SK-N-SH treated with all-trans-retinoic acid at 6 μM for 48 hours (cell line): ENCODE measurements around the gene USH2A.

Experiments used
- ARNTL ChIP-seq: fragments of 450-650 bp; formaldehyde crosslinking; IDR thresholded peaks from 2 replicates; pipeline ENCODE4 v1.5.0; 2020; ENCODE audit warnings: low read depth, mild to moderate bottlenecking, moderate library complexity, borderline replicate concordance
- BACH2 ChIP-seq: fragments of 250-450 bp; sonication (Bioruptor Pico); IDR thresholded peaks from 2 replicates; pipeline ENCODE4 v1.9.0; 2021; ENCODE audit warnings: mild to moderate bottlenecking, borderline replicate concordance
- CREB5 ChIP-seq: fragments of 250-450 bp; sonication (Bioruptor Pico); IDR thresholded peaks from 2 replicates; pipeline ENCODE4 v1.5.1; 2020; ENCODE audit warnings: low read depth, mild to moderate bottlenecking, moderate library complexity
- CSDC2 ChIP-seq: fragments of 250-450 bp; sonication (Bioruptor Pico); IDR thresholded peaks from 2 replicates; pipeline ENCODE4 v1.5.0; 2020; ENCODE audit warnings: mild to moderate bottlenecking, moderate library complexity
- CSRNP3 ChIP-seq: fragments of 250-450 bp; sonication (Bioruptor Pico); IDR thresholded peaks from 2 replicates; pipeline ENCODE4 v1.5.1; 2021; ENCODE audit warnings: mild to moderate bottlenecking, moderate library complexity
- ISL1 ChIP-seq: fragments of 250-450 bp; sonication (Bioruptor Pico); IDR thresholded peaks from 2 replicates; pipeline ENCODE4 v2.1.2; 2022; ENCODE audit warnings: mild to moderate bottlenecking, moderate library complexity
- PATZ1 ChIP-seq: fragments of 250-450 bp; sonication (Bioruptor Pico); IDR thresholded peaks from 2 replicates; pipeline ENCODE4 v1.8.0; 2020; ENCODE audit warnings: mild to moderate bottlenecking, moderate library complexity, borderline replicate concordance
- RARB ChIP-seq: fragments of 250-450 bp; sonication (Bioruptor Pico); IDR thresholded peaks from 2 replicates; pipeline ENCODE4 v1.8.0; 2021; ENCODE audit warnings: mild to moderate bottlenecking, moderate library complexity
- TCF4 ChIP-seq: fragments of 250-450 bp; sonication (Bioruptor Pico); IDR thresholded peaks from 2 replicates; pipeline ENCODE4 v1.8.0; 2021; ENCODE audit warnings: mild to moderate bottlenecking, moderate library complexity, borderline replicate concordance
- ZFP3 ChIP-seq: fragments of 250-450 bp; sonication (Bioruptor Pico); IDR thresholded peaks from 2 replicates; pipeline ENCODE4 v1.5.0; 2020; ENCODE audit warnings: mild to moderate bottlenecking, moderate library complexity

GRCh38 chr1:216258856-216259255, 164.4 kb downstream of the USH2A start:
- TF ChIP-seq CSDC2, result no peak
- no peak for TF ChIP-seq RARB
- TF ChIP-seq CSRNP3 (CRISPR knock-in tag), result no peak
- TF ChIP-seq ISL1 (CRISPR knock-in tag), result no peak
- no peak for TF ChIP-seq ARNTL (CRISPR knock-in tag)
- TF ChIP-seq PATZ1 (CRISPR knock-in tag), result no peak
- no peak for TF ChIP-seq CREB5 (CRISPR knock-in tag)
- no peak for TF ChIP-seq ZFP3
- TF ChIP-seq BACH2, result no peak
- no peak for TF ChIP-seq TCF4 (CRISPR knock-in tag)
